Measurements from ENCODE around the gene FFAR1.

- TF ChIP-seq CTCF (conservative IDR thresholded peaks at IDR 0.05 in 1 of 2, IDR thresholded peaks at IDR 0.05 in 1 of 2; ENCODE audit: low read depth in 1 of 2, low read length in 2 of 2) (no peak), EZH2 (IDR thresholded peaks at IDR 0.05; ENCODE audit: low read length, missing control alignments) (no peak)
Observed at GRCh38 chr19:35301961-35302360, 45.7 kb upstream of the FFAR1 start.

Measured in fibroblast of lung (primary cell).